HCT116 (cell line): ENCODE measurements around the gene NMS. TPM values are rescaled to one million over a fixed set of nuclear protein-coding genes. Genes with fewer than 3 reads are reported as not detected.

Source experiments
- ATAC-seq: fragments of 200-7000 bp; cut with Tn5 transposase; 2 replicates; pipeline ENCODE4 v1.9.1; 2020; ENCODE audit warnings: mild to moderate bottlenecking, moderate library complexity
- BruUV-seq: library from RNA; stranded (reverse); fragments of 400-500 nt; replicated peaks from 2 replicates; lab custom pipeline; 2021; lab: Mats Ljungman, UMichigan
- CTCF ChIA-PET: fragments of 300-600 bp; sonication (Branson Sonifier 250); formaldehyde crosslinking; loops from one replicate; lab custom pipeline; 2021; ENCODE audit warnings: antibody characterized with exemption; lab: Charles Lee
- POLR2A ChIA-PET: fragments of 300-600, 350-600 bp; sonication (Branson Sonifier 250); formaldehyde crosslinking; loops from one replicate; lab custom pipeline; 2021; ENCODE audit warnings: antibody characterized with exemption; lab: Charles Lee
- RAD21 ChIA-PET, 2 experiments: fragments of 300-600 bp; sonication (Branson Sonifier 250); formaldehyde crosslinking; loops; one replicate each; lab custom pipeline; 2023; ENCODE audit warnings: low total read pairs in 2 of 2; ENCODE audit not compliant: uncharacterized antibody in 2 of 2, unreplicated experiment in 2 of 2, low non-redundant PET in 1 of 2; lab: Charles Lee
- DNase-seq: peaks from one replicate; pipeline ENCODE4 v3.0.0-alpha.2; 2010; ENCODE audit warnings: low read depth, low spot score
- H2AFZ ChIP-seq: fragments of 200-600 bp; shearing (Covaris generic), sonication (generic); 2 replicates; pipeline ENCODE4 v1.6.1; 2017; ENCODE audit warnings: low read depth, mixed run types, mixed read lengths, antibody characterized with exemption, low read length; ENCODE audit not compliant: poor library complexity, severe bottlenecking
- H3K27ac ChIP-seq: 2 replicates; pipeline ENCODE4 v1.5.1; 2012; ENCODE audit warnings: low read depth, low read length
- H3K27me3 ChIP-seq: fragments of 200-600 bp; sonication (generic); 2 replicates; pipeline ENCODE4 v1.6.1; 2016; ENCODE audit warnings: mixed run types, low read length, mixed read lengths; ENCODE audit not compliant: insufficient read depth
- H3K36me3 ChIP-seq, 2 experiments: fragments of 200-500 bp in 1 of 2; fragments of 200-600 bp in 1 of 2; sonication (Bioruptor generic) in 1 of 2; sonication (generic) in 1 of 2; 2 replicates each; pipeline versions ENCODE4 v1.5.1 to v1.6.1; 2014 to 2016; ENCODE audit warnings: low read length in 2 of 2, inconsistent platforms in 1 of 2, mixed read lengths in 1 of 2, mixed run types in 1 of 2; ENCODE audit not compliant: insufficient read depth in 2 of 2, control insufficient read depth in 1 of 2
- H3K4me1 ChIP-seq, 2 experiments: fragments of 200-600 bp in 1 of 2; sonication (generic) in 1 of 2; 2 replicates each; pipeline versions ENCODE4 v1.5.1 to v1.6.1; 2012 to 2017; ENCODE audit warnings: low read length in 2 of 2, inconsistent platforms in 1 of 2, mild to moderate bottlenecking in 1 of 2, mixed read lengths in 1 of 2, mixed run types in 1 of 2, moderate library complexity in 1 of 2; ENCODE audit not compliant: insufficient read depth in 2 of 2, control insufficient read depth in 1 of 2
- H3K4me2 ChIP-seq: fragments of 200-600 bp; sonication (generic); 2 replicates; pipeline ENCODE4 v1.6.1; 2017; ENCODE audit warnings: mixed run types, low read length, mixed read lengths
- H3K4me3 ChIP-seq, 2 experiments: fragments of 200-600 bp in 1 of 2; sonication (generic) in 1 of 2; replicated peaks in 1 of 2; 2 replicates each; pipeline ENCODE4 v1.5.1; 2011 to 2016; ENCODE audit warnings: low read length in 2 of 2, control low read depth in 1 of 2, low read depth in 1 of 2, mild to moderate bottlenecking in 1 of 2, mixed read lengths in 1 of 2, mixed run types in 1 of 2
- H3K79me2 ChIP-seq: fragments of 200-600 bp; sonication (generic); 2 replicates; pipeline ENCODE4 v1.6.1; 2017; ENCODE audit warnings: mild to moderate bottlenecking, mixed run types, low read length, moderate library complexity, mixed read lengths; ENCODE audit not compliant: insufficient read depth
- H3K9ac ChIP-seq: fragments of 200-600 bp; sonication (generic); 2 replicates; pipeline ENCODE4 v1.6.1; 2016; ENCODE audit warnings: low read length, mixed read lengths
- H3K9me2 ChIP-seq: fragments of 200-600 bp; sonication (generic), shearing (Covaris generic); 2 replicates; pipeline ENCODE4 v1.6.1; 2017; ENCODE audit warnings: mixed run types, mild to moderate bottlenecking, moderate library complexity; ENCODE audit not compliant: insufficient read depth
- H3K9me3 ChIP-seq, 2 experiments: fragments of 200-500 bp in 1 of 2; fragments of 200-600 bp in 1 of 2; sonication (Bioruptor generic) in 1 of 2; sonication (generic) in 1 of 2; 2 replicates each; pipeline ENCODE4 v1.6.1; 2014 to 2017; ENCODE audit warnings: low read length in 2 of 2, mixed read lengths in 2 of 2, inconsistent platforms in 1 of 2, low read depth in 1 of 2, mild to moderate bottlenecking in 1 of 2, mixed run types in 1 of 2, moderate library complexity in 1 of 2; ENCODE audit not compliant: control insufficient read depth in 1 of 2, insufficient read depth in 1 of 2
- H4K20me1 ChIP-seq: fragments of 200-600 bp; sonication (generic), shearing (Covaris generic); 2 replicates; pipeline ENCODE4 v1.6.1; 2017; ENCODE audit warnings: mixed run types, mild to moderate bottlenecking, moderate library complexity; ENCODE audit not compliant: insufficient read depth
- CBX3 ChIP-seq: IDR thresholded peaks from 2 replicates; pipeline ENCODE4 v1.6.1; 2012; ENCODE audit warnings: low read depth
- ELF1 ChIP-seq: IDR thresholded peaks from 2 replicates; pipeline ENCODE4 v1.6.1; 2012; ENCODE audit warnings: low read depth, borderline replicate concordance
- TCF7L2 ChIP-seq: IDR thresholded peaks from 2 replicates; pipeline ENCODE4 v1.7.0; 2011; ENCODE audit warnings: borderline replicate concordance, inconsistent platforms; ENCODE audit not compliant: insufficient read depth, insufficient read length; ENCODE audit errors: extremely low read depth
- YY1 ChIP-seq: IDR thresholded peaks from 2 replicates; pipeline ENCODE4 v1.6.1; 2011; ENCODE audit warnings: low read length, low read depth, moderate library complexity, mild to moderate bottlenecking; ENCODE audit not compliant: insufficient replicate concordance; ENCODE audit errors: extremely low read depth
- ZNF274 ChIP-seq: fragments of 200-500 bp; sonication (Bioruptor generic); IDR thresholded peaks from 2 replicates; pipeline ENCODE4 v1.6.1; 2014; ENCODE audit warnings: mild to moderate bottlenecking, low read depth, low read length, inconsistent platforms
- intact Hi-C: fragments of 100-400 bp; cut with micrococcal nuclease; formaldehyde crosslinking; loops from 2 replicates; pipeline ENCODE4 v1.10.0; 2022
- total RNA-seq: library from RNA; stranded (reverse); gene quantifications from one replicate; pipeline ENCODE4 v1.2.1, GENCODE V29; 2021; ENCODE audit not compliant: unreplicated experiment
- TF ChIP-seq, protein P1 (sequence below): IDR thresholded peaks from 2 replicates; pipeline ENCODE4 v1.6.1; 2011; ENCODE audit warnings: mild to moderate bottlenecking, low read length, moderate library complexity; ENCODE audit not compliant: insufficient replicate concordance; ENCODE audit errors: extremely low read depth

NMS gene
- total RNA-seq, 1 experiment from 2014 or later = not detected

DNA sequence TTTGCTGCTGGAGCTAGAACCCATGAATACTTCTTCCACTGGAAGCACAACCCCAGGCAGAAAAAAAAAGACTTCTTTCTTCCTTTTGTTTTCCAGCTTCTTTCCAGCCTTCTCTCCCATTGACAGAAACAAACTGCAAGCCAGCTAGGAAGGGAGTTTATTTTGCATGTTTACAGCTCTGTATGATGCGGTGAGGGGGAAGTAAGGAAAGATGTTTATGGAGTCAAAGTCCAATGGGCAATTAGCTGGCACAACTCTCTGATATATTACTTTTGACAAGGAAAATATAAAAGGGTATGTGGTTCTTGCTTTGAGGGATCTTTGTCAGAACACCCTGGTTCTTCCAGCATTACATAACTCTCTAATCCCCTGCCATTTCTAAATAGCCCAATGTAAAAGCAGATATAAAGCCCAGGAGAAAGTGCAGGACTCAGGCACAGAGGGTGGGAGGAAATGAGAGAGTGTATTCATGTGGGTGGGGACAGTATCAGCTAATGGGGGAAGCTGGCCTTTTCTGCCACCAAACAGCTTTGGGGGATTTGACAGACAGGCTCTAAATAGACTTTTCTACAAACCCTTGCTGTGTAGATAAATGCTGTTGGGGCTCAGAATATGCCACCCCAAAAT, 9.3 kb upstream of the NMS start:
- Histone ChIP-seq H3K27ac (no peak overlapping the region), H3K79me2 (no peaks in the 10 kb centered on the region), H2AFZ (no peak overlapping the region), H4K20me1 (no peaks in the 10 kb centered on the region), H3K36me3 (no peaks in the 10 kb centered on the region), H3K9me2 (no peaks in the 10 kb centered on the region), H3K4me3 (no peak overlapping the region), H3K4me2 (no peak overlapping the region), H3K9ac (no peak overlapping the region), H3K4me1 (no peaks in the 10 kb centered on the region), H3K27me3 (peaks cover 7% of the 10 kb centered on the region; the same call in 1 of the 2 replicates), H3K9me3 (peaks cover 6 to 7% of the 10 kb centered on the region in 2 experiments; a peak in 2 of 4 replicates)
- no peak for ATAC-seq
- ChIA-PET POLR2A (no interaction called here), RAD21 (no interaction called here), CTCF (no interaction called here)
- intact Hi-C loops = no loop called here
- no peak for TF ChIP-seq ZNF274
- no peak for TF ChIP-seq YY1
- TF ChIP-seq ELF1 = no peak
- TF ChIP-seq, protein P1, sequence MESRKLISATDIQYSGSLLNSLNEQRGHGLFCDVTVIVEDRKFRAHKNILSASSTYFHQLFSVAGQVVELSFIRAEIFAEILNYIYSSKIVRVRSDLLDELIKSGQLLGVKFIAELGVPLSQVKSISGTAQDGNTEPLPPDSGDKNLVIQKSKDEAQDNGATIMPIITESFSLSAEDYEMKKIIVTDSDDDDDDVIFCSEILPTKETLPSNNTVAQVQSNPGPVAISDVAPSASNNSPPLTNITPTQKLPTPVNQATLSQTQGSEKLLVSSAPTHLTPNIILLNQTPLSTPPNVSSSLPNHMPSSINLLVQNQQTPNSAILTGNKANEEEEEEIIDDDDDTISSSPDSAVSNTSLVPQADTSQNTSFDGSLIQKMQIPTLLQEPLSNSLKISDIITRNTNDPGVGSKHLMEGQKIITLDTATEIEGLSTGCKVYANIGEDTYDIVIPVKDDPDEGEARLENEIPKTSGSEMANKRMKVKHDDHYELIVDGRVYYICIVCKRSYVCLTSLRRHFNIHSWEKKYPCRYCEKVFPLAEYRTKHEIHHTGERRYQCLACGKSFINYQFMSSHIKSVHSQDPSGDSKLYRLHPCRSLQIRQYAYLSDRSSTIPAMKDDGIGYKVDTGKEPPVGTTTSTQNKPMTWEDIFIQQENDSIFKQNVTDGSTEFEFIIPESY = no peak
- no peak for TF ChIP-seq CBX3
- no peak for TF ChIP-seq TCF7L2
- no peak for DNase-seq
- BruUV-seq = no TSS peak
